Hematopoietic multipotent progenitor cell treated with erythropoietin and hydrocortisone succinate and interleukin-3 and kit ligand, for 8 days (in vitro differentiated cells): ENCODE measurements around the gene RBM22.
"Not testable (repeated sequence)": the region's sequence is repeated elsewhere in the genome, so short reads cannot be mapped to it uniquely, and the experiment has no call there.

ENCODE experiments used
- DNase-seq: peaks from one replicate; pipeline ENCODE4 v3.0.0-alpha.2; 2015

The RBM22 gene

DNA sequence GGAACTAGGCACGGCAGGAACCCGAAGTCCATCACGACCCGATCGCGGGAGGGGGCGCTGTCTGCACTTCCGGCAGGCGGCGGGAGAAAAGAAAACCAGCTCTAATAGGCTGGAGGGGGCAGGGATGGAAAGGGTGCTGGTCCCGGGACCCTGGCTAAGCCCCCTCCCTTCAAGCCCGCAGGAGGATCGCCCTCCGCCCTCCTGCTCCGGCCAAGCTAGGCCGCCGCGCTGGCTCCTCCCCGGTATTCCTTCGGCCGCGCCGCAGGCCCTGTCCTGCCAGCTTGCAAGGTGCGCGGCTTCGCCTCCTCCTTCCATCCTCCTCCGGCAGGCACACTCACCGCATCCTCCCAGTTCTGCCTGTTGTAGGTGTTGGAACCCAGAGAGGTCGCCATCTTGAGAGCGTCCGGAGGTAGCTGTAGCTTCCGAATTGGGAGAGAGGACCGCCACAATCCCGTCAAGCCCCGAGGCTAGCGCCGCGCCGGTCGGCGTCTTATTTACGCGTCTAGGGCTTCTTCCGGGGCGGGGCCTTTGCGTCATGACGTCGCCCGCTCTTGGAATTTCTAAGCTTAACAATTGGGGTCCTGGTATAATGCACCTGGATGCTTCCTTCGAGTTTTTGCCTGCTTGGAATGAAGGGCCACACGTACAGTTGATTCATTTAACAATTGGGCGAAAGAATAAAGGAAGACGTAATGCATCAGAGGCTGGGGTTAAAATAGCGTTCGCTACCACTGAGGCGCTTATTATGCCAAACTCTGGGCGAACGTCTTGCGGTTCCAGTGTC lies at the start of gene RBM22:
RBM22 (minus strand) TSS at position 469 of the 784 bp plus-strand sequence; CDS start at position 392, 77 bp downstream.
- peak; percentile 94 for DNase-seq

DNA sequence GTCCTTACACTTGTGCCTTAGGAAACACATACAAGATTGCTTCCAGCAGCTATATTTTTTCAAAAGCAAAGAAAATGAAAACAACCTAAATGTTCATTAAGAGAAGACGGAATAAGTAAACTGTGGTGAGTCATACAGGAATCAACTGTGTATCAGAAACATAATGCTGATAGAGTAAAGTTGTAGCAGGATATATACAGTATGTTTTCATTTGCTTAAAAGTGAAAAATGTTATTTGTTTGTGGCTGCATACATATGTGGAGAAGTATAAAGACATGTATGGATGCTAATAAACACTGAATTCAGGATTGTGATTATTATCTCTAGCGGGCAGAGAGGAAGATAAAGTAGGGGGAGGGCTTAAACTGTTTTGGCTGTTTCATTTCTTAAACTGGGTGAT lies 49.6 kb upstream of the RBM22 start:
- no peak for DNase-seq

DNA sequence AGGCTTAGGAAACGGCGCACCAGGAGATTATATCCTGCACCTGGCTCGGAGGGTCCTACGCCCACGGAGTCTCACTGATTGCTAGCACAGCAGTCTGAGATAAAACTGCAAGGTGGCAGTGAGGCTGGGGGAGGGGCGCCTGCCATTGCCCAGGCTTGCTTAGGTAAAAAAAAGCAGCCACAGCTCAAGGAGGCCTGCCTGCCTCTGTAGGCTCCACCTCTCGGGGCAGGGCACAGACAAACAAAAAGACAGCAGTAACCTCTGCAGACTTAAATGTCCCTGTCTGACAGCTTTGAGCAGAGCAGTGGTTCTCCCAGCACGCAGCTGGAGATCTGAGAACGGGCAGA lies 42.3 kb upstream of the RBM22 start:
- not testable (repeated sequence) for DNase-seq

DNA sequence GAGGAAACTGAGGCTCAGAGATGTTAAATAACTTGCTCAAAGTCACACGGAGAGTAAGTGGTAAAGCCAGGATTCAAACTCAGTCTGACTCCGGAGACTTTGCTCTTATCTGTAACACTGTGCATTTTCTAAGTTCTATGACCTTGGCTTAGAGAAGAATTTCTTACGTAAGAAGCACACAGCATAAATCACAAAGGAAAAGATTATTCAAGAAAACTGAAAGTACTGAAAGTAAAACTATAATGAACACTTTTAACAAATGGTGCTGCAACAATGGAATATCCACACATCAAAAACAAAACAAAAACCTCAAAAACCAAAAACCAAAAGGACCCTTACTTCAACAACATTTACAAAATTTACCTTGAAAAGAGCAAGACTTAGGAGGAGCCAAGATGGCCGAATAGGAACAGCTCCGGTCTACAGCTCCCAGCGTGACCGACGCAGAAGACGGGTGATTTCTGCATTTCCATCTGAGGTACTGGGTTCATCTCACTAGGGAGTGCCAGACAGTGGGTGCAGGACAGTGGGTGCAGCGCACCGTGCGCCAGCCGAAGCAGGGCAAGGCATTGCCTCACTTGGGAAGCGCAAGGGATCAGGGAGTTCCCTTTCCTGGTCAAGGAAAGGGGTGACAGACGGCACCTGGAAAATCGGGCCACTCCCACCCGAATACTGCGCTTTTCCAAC lies 41.7 kb upstream of the RBM22 start:
- not testable (repeated sequence) for DNase-seq

DNA sequence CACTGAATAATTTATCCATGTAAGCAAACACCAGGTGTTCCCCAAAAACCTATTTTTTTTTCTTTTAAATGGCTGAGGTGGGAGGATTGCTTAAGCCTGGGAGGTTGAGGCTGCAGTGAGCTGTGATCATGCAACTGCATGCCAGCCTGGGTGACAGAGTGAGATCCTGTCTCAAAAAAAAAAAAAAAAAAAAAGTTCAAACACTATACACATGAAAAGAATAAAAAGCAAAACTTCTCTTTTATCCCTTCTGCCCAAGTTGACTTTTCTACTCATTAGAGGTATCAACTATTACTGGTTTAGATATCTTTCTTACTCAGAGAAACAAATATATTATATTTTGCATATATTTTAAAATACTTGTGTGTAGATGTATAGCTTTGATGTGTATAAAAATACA lies 40.1 kb upstream of the RBM22 start:
- no peak for DNase-seq

DNA sequence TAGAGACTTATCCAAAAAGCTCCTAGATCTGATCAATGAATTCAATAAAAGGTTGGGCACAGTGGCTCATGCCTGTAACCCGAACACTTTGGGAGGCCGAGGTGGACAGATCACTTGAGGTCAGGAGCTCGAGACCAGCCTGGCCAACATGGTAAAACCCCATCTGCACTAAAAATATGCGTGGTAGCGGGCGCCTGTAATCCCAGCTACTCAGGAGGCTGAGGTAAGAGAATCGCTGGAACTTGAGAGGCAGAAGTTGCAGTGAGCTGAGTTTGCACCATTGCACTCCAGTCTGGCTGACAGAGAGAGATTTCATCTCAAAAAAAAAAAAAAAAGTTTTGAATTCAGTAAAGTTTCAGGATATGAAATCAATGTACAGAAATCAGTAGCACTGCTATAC lies 38.0 kb upstream of the RBM22 start:
- DNase-seq, result no peak

DNA sequence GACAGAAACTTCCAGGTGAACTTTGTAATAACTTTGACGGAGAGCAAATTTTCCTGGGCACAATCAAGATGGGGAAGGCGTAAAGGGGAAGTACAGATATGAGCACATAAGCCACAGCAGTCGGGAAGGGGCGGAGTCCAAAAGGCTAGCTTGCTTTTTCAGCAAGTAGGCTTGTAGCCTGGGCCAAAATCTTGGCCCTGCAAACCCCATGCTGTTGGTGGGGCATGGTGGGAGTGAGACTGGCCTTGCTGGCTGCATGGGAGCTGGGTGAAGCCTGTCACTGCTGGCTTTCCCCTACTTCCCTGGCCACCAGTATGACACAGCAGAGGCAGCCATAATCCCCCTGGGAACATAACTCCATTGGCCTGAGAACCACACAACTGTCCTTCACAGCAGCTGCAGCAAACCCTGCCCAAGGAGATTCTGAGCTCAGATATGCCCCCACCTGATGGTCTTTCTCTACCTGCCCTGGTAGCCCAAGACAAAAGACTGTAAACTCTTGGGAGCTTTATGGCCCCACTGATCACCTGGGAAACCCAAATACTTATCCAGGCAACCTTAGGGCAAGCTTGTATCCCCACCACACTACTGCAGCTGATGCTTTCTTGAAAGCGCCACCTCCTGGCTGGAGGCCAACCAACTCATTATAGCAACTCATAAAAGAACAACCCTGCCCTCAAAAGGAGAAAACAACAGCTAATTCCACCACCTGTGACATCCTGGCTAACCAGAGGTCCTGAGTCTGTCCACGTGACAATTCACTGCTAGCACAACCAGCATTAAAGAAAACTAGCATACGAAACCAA lies 33.9 kb upstream of the RBM22 start:
- peak; percentile 65 for DNase-seq

DNA sequence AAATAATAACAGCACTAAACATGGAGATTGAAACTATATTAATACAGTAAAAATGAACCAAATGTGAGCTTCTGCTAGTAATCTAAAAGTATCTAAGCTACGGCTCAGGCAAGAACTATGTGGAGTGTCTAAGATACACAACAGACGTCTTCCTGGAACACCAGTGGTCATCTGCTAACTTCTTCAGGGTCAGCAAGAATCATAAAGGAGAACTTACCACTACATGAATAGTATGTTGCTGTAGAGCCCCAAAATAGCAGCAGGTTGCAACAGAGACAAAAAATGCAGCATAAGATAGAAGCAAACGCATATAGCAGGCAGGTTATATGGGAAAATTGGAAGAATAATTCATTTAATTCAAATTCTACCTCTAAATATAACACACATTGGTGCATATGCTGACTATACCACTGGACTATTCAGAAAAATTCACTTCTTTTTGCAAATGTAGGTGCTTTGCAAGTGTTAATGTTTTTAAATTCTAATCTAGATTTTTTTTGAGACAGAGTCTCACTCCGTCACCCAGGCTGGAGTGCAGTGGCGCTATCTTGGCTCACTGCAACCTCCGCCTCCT lies 30.9 kb upstream of the RBM22 start:
- DNase-seq, result no peak

DNA sequence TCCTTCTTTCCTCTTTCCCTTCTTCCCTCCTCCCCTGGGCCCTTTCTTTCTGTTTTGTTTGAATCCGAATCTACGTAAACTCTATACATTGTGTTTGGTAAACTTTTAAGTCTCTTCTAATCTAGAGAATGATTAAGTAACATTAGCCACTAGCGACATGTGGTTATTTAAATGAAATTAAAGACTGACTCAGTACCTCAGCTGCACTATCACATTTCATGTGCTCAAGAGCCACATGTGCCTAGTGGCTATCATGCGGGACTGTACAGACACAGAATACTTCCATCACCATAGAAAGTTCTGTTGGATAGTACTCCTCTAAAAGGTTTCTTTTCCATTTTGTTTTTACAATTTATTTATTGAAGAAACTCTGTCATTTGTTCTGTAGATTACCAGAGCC lies 29.0 kb upstream of the RBM22 start:
- DNase-seq, result no peak

DNA sequence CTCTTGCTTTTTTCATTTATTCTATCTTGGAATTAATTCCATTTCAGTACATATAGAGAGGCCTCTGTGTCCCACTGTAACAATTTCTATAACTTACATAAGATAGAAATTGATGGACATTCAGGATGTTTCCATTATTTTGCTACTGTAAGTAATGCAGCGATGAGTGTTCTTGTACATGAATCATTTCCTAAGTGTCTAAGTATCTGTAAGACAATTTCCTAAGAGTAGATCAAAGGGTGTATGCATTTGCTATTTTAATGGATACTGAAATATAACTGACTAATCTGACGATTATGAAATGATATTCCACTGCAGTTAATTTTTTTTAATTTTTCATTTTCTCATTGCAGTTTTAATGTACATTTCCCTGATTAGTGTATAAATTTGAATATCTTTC lies 23.0 kb upstream of the RBM22 start:
- DNase-seq, result no peak

DNA sequence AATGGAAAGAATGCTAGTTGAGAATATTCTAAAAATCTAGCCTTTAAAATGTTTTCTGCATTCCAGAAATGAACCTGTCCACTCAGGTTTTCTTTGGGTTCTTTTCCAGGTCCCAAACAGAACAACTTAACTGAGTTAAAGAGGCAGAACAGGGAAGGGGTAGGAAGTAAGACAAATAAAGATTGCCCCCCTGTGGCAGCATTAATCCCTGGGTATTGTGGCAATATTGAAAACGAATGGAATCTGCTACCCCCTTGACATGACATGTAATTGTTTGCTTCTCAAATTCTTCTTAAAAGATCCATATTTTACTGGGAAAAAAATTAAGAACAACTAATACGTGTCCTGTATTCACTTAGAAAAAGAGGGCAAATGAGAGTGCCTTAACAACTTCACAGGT lies 9.3 kb upstream of the RBM22 start:
- DNase-seq, result peak; percentile 40

DNA sequence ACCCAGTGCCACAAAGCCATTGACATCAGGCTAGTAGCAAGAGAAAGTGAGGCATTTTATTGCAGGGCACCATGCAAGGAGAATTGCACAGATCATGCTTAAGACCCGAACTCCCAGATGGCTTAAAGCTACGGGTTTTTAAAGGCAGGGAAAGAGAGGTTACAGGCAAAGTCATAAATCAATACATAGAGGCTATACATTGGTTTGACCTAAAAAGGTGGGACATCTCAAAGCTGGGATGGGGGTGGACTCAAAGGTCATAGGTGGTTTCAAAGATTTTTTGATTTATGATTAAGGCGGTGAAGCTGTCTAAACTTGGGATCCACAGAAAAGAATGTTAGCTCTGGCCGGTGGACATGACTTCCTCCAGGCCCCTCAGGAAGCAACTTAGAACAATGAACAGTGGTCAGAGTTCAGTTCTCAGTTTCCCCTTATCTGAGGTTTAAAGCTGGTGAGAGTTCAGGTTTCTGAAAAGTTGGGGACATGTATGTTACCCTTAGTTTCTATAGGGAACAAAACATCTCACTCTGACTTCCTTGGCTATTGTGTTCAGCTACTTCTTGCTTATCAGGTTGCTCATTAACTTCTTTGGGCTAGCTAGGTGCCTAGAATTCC lies 6.0 kb upstream of the RBM22 start:
- no peak for DNase-seq

DNA sequence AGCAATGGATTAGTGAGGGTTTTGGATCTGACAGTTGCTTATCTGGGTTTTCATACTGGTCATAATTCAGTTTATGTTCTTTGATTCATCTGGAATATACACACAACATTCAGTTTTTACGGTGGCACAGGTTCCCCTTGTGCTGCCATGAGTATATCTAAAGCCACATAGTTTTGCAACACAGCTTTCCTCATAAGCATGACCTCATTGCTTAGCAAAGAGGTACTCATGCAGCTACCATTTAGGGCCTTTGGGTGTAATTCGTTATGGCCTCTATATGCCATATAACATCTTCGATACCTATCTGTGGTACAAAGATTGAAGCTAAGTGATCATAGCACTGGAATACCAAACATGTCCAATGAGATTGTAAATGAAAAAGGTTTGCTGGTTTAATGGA lies 2.9 kb upstream of the RBM22 start:
- no peak for DNase-seq

DNA sequence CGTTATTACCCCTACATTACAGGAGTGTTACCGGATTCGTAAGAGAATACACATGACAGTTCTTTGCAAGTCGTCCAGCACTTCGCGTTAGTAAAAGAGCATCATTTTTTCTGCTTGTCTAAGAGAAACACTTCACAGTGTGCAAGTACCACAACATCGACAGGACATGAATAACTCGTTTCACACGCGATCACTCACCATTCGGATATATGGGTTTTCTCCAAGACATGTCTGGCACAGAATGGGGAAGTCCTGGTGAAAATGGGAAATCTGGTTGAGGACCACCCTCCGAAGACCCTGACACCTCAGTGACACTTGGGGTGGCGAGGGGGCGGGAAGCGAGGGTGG lies 642 bp downstream of the RBM22 start:
- no peak for DNase-seq

DNA sequence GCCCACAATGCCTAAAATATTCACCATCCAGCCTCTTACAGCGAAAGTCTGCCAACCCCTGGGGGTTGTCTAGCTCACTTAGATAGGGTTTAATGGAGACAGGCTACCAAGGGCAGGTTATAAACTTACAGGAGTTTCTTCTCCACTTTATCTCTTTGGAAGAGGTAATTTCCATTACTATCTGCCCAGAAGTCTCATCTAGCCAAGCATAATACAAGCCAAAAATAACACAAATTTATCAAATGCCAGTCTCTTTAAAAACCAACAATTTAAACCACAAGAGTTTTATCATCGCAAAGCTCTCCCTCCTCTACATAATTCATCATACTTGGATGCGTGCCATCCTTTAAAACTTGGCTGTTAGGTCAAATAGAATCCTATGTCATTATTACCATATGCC lies 6.2 kb downstream of the RBM22 start:
- DNase-seq, result peak; percentile 92

DNA sequence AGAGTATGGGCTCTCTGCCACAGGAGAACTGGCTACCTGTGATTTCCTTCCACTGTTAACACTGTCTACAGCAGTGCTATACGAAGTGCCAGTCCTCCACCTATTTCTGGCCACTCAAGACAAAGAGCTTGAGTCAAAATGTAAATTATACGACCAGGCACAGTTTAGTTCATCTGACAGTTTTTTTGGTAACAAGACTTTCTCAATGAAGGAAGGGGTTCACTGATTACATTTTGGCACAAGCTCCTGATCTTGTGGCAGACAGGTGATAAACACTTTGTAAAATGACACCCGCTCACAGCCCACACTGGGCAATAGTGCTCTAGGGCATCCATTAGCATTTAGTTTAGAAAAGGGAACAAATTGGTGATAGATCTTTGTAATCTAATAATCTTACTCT lies 8.6 kb downstream of the RBM22 start:
- no peak for DNase-seq

DNA sequence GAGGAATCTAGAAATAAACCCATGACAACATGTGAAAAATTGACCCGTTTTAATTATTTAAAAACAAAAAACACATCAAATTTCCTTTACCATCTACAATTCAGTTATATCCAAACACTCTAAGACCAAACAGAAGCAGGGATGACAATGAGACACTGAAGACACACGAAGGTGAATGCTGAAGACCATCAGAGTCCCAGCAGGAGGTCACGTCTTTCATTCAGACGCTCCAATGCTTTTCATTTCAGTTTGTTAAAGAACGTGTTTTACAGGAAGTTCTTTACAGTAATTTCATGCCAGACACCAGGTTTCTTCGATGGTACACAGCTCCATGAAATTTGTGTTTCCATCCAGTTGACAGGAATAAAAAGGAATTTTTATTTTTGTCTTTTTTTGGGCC lies 10.1 kb downstream of the RBM22 start:
- DNase-seq, result no peak

DNA sequence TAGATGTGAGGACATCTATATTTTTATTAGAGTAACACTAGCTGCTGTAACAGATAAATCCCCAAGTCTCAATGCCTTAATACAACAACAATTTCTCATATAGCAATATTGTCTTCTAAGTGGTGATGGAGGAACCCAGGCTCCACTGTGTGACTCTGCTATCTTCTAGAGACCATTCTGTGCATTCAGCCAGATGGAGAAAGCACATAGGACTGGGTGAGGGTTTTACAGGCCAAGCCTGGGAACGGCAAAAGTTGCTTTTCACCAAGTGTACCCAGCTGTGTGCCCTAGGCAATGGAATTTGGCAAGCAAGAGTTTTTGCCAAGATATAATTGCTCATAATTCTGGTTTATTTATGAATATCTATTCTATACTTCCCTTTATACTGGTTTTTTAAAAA lies 11.7 kb downstream of the RBM22 start:
- no peak for DNase-seq

DNA sequence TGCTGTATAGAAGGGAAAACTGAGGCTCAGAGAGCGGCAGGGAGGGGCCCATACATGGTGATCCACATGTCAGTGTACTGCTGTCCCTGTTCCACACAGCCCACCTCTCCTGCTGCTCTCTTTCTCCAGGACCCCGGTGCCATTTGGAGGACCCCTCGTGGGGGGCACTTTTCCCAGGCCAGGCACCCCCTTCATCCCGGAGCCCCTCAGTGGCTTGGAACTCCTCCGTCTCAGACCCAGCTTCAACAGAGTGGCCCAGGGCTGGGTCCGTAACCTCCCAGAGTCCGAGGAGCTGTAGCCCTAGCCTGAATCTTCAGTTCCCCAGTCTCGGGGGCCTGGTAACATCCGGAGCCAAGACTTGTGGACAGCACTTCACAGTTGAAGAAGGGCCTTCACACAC lies 24.3 kb downstream of the RBM22 start:
- DNase-seq, result no peak

DNA sequence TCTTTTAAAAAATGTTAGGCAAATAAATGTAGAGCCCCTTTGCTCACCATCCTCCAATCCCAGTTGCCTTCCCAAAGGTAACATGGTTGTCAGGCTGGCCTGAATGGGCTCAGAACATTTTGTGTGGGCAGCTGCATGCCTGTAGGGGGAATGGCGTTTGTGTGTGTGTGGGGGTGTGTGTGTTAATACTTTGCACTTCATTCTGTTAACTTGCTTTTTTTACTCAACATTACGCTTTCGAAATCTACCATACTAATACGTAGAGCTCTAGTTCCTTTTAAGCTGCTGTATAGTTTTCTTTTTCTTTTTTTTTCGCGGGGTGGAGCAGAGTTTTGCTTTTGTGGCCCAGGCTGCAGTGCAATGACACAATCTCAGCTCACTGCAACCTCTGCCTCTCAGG lies 25.8 kb downstream of the RBM22 start:
- no peak for DNase-seq

DNA sequence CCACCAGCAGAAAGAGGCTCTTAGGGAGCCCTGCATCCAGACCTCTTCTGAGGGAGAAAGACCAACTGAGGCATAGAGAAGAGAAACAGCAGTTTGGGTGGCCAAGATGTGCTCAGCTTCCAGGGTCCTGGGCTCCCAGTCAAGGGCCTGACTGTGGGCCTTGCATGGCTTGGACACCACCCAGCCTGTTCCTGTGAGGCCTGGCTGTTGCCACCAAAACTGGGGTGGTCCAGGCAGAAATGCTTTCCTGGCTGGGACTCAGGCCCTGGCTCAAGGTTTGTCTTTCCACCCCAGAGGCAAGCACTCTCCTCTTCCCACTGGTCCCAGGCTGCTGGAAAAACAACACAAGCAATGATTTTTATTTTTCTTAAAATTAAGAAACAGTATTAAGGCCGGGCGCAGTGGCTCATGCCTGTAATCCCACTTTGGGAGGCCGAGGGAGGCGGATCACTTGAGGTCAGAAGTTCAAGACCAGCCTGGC lies 26.5 kb downstream of the RBM22 start:
- no peak for DNase-seq

DNA sequence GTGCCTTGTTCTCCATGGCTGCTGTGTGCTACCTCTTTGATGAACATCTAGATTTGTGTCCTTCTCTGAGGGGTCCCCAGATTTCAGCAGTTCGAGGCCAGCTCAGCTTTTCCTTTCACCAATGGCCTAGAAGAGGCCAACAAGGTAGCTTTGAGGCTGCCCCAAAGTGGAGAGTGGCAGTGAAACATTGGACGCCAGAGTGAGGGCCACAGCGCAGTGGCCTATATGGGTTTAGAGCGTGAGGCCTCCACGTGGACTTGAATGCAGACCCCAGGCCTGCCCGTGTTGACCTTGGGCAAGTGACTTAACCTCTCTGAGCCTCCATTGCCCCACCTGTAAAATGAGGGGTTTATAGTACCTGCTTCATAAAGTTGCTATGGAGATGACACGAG lies 28.0 kb downstream of the RBM22 start:
- no peak for DNase-seq

DNA sequence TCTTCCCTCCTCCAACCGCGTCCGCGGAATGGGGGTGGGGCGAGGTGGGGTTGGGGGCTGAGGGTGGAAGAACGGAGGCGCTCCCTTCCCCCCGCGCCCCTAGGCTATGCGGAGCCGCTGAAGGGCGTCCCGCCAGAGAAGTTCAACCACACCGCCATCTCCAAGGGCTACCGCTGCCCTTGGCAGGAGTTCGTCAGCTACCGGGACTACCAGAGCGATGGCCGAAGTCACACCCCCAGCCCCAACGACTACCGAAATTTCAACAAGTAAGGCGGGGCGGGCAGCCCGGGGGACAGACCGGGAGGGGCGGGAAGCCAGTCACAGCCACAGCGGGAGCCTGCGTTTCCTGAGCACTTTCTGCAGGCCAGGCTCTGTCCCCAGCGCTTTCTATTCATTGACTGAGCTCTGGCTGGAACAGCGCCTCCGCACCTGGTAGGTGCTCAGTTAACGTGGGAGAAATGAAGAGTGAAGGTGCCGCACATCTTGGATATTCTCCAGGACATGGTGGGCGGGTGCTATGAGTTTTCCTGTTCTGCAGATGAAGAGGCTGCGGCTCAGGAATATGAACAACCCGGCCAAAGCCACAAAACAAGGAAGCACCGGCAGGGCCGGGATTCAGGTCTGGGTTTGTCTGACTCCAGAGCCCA lies 28.5 kb downstream of the RBM22 start:
- DNase-seq, result no peak
